Activated CD4-positive, alpha-beta T cell treated with anti-CD3 and anti-CD28 coated beads, Interleukin-2, amount 50 U/mL, for 16 hours (primary cell): Measurements from ENCODE around the gene FOXE3.

Experiments used
- DNase-seq: peaks from one replicate; pipeline ENCODE4 v3.0.0-alpha.2; 2020

The FOXE3 gene

DNA sequence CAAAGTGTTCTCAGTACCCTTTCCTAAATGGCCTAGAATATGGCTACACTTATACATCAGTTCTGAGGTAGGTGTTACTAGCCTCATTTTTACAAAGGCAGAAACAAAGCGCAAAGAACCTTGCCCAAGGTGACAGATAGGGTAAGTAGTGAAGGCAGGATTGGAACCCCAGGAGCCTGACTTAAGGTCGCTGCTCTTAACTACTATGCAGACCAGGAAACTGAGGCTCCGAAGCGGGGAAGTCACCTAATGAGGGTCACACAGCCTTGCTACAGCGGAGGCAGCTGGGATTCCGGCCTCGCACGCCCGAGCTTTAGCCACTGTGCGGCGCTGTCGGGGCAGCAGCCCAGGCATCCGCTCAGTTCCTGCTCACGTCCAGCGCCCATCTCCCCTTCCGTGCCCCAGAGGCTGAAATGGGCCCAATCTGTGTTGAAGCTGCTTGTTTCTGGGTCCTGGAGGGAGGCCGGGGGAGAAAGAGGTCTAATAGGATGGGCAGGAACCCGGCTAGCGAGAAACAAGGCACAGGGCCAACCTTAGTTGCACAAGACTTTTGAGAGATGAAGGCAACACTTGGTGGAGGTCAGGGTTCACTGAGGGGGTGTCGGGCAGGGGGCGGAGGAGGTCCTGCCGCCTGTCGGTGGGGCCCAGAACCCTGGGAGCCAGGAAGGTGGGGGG lies 20.4 kb downstream of the FOXE3 start:
- peak; percentile 87 for DNase-seq

DNA sequence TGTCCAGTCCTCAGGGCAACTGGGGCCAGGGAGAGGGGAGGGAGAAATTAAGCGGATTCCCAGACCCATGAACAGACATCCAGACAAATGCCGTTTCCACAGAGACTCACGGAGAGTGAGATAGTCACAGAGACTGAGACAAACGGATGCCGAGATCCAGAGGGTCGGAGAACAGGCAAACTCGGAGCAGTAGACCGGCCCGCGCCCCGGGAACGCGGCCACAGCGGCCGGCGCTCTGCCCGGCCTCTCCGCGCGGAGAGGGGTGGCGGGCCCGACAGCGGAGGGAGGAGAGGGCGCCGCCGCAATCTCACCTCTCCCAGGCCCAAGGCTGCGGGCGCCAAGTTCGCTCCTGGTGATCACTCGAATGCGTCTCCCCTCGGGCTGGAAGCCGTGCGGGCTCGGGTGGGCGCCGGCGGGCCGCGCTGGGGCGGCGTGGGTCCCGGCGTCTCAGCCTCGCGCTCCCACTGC lies 20.9 kb downstream of the FOXE3 start:
- no peak for DNase-seq

DNA sequence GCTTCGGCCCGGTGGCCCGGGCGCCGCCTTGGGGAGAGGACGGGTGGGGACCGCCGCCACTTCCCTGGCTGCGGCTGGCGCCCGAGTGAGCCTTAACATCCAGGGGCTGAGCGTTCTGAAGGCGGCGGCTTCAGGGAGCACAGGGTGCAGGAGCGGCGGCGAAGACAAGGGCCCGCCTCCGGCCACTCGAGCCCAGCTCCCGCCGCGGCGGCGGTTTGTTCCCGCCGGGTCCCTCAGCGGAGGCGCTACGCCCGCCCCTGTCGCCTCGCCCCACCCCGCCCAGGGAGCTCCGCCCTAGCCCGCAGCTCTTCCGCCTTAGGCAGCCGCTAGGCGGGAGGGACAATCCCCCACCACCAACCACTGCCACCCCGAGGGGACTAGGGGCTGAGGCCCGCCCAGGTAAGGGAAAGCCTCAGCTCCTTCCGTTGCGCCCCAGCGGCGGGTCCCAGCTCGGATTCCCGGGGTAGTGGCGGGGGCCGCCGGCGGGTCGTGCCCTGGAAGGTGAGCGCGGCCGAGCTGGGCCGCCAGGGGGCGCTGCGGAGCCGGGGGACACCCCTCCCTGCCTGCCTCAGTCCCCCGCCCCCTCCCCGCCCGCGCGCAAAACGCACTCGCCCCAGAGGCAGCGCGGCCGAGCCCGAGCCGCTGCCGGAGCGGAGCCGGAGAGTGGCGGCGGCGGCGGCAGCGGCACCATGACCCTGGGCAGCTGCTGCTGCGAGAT lies 21.5 kb downstream of the FOXE3 start, which contains the start of gene FOXD2:
Gene FOXD2, plus strand, starts transcription at position 598 of the 718 bp plus-strand sequence. Its CDS starts 92 bp downstream, at position 690.
- DNase-seq, result peak; percentile 91

DNA sequence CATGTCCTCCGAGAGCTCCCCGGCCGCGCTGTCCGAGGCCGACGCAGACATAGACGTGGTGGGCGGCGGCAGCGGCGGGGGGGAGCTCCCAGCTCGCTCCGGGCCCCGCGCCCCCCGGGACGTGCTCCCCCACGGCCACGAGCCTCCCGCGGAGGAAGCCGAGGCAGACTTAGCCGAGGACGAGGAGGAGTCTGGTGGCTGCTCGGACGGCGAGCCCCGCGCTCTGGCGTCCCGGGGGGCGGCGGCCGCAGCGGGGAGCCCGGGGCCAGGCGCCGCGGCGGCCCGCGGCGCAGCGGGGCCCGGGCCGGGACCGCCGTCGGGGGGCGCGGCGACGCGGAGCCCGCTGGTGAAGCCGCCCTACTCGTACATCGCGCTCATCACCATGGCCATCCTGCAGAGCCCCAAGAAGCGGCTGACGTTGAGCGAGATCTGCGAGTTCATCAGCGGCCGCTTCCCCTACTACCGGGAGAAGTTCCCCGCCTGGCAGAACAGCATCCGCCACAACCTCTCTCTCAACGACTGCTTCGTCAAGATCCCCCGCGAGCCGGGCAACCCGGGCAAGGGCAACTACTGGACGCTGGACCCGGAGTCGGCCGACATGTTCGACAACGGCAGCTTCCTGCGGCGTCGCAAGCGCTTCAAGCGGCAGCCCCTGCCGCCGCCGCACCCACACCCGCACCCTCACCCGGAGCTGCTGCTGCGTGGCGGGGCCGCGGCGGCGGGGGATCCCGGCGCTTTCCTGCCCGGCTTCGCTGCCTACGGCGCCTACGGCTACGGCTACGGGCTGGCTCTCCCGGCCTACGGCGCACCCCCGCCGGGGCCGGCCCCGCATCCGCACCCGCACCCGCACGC lies 22.3 kb downstream of the FOXE3 start:
- DNase-seq, result no peak

DNA sequence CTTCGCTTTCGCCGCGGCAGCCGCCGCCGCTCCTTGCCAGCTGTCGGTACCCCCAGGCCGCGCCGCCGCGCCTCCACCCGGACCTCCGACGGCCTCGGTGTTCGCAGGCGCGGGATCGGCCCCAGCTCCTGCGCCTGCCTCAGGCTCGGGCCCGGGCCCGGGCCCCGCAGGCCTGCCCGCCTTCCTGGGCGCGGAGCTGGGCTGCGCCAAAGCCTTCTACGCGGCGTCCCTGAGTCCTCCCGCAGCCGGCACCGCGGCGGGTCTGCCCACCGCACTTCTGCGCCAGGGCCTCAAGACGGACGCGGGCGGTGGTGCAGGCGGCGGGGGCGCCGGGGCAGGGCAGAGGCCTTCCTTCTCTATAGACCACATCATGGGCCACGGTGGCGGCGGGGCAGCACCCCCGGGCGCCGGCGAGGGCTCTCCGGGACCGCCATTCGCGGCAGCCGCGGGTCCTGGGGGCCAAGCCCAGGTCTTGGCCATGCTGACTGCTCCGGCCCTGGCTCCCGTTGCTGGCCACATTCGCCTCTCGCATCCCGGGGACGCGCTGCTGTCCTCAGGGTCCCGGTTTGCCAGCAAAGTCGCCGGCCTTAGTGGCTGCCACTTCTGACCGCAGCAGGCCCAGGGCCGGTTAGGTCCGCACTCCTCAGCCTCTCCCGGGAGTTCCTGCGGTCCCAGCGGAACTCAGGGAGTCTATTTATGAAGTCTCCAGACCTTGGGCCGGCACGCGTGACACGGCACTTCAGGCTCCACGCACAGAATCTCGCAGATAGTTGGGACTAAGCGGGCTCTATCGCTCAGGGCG lies 23.1 kb downstream of the FOXE3 start:
- no peak for DNase-seq

DNA sequence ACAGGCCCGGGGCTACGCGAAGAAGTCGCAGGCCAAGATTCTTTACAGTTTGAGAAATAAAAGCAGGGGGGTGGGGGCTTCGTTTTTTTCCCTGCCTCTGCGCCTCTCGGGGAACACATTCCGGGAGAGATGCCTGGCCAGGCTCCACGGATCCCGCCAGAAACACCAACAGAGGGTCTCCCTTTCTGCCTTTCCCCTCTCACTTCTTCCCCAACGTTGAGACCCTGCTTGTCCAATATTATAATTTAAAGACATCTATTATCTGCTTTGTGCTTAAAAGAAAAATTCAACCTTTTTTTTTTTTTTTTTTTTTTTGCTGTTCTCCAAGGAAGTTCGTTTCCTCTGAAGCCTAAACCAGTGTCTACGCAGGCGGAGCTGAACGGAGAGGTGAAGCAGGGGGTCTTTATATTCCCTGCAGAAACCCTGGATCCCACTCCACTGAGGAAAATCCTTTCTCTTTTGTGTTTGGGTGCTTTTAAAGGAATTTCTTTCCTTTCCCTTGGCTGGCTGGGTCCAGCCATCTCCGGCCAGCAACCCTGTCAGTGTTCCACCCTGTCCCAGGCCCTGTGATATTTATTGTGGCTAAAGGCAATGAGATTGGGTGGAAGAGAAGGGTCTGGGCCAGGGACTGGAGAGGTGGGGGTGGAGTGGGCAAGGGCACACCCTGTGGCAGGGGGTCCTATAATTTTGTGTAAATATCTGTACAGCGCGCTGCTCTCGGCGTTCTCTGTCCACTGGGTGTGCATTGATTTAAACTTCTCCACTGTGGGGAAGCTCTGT lies 23.9 kb downstream of the FOXE3 start:
- no peak for DNase-seq

DNA sequence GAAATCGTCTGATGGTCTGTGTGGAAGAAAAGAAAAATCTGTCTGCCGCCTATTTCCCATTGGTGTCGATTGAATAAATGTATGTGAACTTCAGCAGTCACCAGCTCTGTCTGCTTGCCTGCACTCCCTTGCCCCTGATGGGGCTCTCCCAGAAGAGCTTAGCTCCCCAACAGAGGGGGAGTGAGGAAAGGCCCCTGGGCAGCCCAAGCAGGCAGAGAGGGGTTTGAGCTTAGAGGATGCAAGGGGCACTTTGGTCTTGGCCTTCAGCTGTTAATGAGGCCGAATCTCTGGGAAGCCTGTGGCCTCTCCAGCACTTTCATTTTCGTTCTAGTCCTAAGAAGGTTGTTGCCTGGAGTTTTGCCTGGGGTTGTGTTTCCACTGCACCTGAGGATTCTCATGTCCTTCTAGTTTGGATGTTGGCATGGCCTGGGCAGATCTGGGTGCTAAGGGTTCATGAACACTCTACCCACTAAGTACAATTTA lies 24.6 kb downstream of the FOXE3 start:
- DNase-seq, result no peak

DNA sequence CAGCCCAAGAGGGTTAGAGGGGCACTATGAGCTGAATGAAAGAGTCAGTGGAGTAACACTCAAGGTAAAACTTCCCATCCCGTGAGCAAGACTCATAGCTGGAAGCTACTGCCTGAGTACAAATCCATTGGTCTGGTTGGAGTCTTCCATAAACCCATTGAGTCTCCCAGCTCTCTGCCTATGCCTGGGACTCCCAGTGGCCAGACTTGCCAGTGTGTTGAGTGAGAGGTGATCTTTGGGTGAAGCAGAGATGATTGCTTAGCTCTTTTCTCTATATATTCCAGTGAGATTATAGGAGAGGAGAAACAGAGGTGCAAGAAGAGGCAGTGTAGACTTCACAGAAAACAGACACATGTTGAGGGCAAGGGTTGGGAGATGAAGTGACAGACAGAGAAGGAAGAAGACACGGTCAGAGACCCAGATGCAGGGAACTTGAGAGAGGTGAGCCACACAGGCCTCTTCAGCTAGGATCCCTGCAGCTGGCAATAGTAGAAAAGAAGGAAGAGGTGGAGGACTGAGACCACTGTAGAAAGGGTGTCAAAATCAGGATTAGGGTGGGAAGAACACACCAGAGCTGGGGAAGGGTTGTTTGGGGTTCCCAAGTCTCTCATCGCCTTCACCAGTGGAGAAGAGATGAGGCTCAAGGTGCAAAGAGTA lies 25.5 kb downstream of the FOXE3 start:
- DNase-seq, result no peak

DNA sequence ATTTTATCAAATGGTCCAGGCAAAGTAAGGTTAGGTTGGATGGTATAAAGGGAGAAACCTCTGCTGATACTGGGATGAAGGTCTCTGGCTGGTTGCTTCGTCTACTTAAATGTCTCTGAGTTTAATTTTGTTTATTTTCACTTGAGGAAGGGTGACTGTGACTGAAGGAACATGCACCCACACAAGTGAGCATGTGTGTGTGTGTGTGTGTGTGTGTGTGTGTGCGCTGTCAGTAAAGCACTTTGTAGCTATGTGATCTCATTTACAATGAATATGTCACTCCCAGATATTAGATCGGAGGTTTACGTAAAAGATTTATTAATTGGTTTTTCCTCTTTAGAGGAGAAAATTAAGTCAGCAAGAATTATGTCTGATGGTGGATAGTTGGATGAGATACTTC lies 26.1 kb downstream of the FOXE3 start:
- no peak for DNase-seq

DNA sequence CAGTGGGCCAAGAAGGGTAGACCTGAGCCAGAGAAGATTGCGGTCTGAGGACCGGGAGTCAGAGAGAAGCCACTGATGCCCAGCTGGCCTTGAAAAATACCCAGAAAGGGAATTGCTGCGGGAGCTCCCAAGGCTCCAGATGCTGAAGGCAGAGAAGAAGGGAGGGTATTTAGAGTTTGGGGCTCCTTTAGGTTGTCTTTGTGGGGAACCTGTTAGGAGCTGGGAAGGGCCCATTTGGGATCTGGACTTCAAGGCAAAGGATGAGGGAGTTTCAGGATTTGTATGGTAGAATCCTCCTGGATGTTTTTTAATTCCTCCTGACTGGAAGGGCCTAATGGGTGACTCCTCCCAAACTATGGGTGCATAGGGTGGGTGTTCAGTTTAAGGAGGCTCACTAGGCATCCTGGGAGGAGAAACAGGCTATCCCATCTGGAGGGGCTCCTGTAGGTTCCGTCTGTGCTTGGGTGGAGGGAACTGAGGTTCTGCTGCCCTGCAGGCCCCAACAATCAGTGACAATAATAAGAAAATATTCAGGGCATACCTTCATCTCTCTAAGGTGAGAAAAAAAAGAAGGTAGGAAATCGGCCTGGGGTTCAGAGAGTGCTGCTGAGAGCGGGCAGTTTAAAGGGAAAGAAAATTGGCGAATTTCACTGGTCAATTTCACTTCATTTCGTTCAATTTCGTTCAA lies 26.9 kb downstream of the FOXE3 start:
- no peak for DNase-seq

DNA sequence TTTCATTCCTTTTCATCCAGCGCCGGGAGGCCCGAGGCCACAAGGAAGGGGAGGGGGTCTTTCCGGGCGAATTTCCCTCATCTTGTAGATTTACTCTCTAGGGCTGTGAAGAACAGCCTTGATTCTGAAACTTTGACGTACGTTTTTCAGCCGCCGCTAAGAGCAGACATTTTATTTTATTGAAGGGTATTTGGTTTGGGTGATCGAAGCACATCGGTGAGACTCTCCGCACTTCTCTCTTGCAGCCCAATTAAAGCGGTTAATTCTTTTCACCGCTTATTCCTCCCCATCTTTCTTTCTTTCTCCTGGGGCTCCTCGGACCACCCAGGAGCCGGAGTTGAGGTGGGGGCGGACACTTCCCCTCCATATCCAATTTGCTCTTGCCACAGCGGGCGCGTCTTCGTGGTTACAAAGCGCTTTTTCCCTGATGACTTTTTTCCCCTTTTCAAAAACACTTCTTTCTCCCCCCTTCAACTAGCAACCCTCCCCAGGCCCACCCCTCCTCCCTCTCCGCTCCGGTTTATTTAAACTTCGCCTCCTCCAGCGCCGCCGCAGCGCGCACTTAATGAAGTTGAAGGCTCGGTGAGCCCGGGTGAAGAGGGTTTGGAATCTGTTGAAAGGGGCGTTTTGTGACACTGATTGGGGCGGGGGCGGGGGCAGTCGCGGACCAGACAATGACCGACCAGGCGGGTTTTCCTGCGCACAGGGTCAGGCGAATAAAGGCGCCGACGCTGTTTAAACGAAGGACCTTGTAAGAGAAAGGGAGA lies 27.6 kb downstream of the FOXE3 start:
- no peak for DNase-seq

DNA sequence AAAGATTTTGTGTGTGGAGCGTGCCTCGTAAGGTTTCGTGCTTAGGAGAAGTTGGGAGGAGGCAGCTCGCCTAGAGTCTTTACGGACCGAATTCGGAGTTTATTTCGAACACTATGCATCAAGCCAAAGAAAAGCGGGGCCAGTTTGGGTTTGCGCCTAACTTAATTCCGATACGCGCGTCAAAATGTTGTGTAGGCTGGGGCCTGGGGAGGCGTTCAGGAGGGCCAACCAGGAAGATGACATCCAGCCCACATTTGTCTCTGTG lies 28.1 kb downstream of the FOXE3 start:
- no peak for DNase-seq

DNA sequence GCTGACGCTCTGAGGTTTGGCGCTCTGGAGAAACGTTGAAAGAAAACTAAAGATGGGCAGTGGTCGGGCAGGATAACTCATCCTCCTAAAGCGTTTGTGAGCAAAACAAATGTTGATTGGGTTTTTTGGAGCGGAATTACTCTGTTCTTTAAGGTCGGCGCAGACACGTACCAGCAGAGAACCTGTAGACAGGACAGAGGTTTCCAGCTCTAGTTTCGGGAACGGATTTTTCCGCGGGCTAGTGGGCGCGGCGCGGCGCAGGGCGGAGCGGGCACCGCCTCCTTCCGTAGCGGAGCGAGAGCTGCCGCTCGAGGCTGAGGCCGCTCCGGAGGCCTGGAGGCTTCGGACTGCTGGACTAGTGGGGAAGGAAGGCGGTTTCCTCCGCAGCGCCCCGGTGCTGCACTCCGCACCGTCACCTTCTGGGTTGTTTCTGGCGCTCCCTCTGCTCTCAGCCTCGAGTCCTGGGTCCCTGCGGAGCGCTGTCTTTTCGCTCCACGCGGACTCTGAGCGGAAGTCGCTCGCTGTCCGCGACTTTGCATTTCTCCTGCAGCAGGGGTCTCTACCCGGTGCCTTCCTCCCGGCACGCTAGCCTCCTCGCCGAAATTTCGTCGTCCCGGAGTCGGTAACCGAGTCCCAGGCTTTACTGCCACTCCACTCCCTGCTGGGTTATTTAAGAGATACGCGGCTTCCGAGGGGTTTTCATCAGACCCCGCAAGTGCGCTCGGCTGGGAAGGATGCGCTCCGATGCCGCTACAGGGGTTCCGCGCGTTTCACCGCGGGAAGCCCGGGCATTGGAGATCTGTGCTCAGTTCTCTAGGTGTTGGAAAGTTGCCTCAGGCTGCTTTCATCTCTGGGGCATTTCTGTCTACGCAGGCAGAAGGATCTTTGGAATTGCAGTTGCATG lies 28.7 kb downstream of the FOXE3 start:
- no peak for DNase-seq

DNA sequence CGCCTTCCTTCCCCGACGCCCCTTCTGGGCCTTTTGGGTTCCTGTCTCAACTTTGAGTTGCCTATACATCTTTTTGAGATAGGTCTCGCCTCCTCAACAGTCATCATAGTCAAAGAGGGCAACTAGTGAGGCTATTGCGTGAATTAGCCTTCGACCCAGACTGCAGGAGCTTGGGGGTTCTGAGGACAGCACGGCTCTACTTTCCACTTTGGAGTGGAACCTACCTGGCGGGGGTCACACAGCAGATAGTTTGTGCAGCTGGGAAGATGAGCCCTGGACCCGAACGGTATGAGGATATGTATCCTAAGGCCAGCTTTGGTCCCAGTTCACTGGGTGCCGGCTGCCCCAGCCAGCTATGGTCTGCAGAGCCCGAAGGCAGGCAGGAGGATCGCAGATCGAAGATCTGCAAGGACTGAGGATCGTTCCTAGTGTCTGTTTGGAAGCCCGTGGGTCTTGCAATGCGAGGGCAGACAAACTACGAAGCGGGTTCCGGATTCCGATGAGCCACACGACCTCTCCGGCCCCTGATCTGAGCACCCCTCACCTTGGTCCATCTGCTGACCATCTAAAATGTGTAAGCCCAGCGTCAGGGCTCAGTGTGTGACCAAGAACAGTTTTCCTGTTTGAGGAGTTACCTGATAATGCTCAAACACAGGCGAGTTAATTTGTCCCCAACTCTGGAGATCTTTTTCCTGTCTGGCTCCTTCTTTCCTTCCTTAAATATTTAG lies 29.9 kb downstream of the FOXE3 start:
- no peak for DNase-seq

DNA sequence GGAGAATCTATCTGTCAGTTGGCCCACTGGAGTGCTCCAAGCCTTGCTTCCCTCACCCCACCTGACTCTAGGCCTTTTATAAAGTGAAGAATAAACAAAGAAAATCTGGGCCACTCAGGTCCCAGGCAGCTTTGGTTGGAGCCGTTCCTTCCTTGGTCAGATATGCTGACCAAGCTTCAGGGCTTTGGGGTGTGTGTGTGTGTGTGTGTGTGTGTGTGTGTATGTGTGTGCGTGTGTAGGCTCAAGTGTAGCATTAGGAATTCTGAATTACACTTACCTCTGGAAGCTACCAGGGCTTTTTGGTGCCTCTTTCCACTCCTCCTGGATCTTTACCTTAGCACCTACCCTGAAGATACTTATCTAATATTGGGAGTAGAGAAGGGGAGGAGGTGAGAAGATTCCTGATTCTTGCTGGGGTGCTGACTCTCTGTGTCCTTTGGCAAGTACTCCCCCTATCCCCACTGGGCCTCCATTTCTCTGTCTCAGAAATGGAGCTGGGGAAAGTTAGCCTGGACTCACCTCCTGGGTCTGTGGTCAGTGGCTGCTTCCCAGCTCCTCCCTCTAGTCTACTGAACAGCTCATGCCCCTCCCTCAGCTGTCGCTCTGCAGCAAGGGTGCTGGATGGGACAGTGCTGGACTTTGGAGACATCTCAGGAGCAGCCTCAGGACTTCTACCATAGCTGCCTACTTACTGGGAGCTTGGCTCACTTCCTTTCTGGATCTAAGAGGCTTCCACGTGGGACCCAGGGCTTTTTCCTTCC lies 32.6 kb downstream of the FOXE3 start:
- no peak for DNase-seq

DNA sequence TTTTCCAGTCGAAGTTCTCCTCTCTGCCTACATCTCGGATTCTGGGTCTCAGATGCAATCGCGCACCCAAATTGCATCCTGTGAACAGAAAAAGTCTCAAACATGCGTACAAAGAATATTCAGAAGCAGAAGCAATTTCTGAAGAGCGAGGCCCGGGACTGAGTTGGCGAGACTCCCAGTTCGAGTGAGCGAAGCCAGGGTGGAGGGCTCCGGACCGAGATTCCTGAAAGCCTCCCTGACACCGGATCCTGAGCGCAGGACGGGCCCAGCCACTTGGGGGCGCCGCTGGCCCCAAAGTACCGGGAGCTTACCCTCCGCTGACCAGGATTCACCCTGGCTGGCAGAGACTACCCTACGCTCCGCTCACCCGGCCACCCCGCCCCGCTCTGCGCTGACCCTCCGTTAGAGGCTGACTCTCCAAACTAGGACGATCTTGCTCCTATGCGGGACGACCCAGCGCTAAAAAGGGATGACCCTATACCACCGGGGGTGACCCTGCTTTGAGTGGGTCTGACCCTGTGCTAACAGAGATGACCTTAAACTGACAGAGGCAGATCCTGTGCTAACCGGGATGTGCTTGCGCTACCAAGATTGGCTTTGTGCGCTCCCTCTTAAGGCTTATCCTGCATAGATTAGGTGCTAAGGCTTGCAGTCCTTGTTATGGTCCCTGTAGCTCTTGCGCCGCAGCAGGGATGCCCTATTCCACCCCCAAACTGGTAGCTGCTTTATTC lies 33.9 kb downstream of the FOXE3 start:
- DNase-seq, result no peak

DNA sequence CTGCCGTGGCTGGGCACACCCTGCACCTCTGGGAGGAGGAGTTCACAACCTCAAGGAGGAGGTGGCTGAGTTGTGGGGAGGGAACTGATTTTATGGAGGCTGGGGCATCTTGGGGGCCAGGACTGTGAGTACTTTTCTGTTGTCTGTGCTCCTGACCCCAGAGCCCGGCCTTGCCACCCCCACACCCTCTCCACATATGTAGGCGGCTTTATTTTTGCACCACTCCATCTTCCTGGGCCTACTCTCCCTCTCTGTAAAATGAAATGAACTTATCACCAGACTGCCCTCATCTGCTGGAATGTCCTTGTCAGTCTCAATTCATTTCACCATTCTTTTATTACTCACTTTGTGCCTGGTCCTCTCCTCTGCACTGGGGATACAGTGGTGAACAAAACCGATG lies 34.5 kb downstream of the FOXE3 start:
- no peak for DNase-seq
